ENCODE results near the gene SESN3. TPM values are rescaled to one million over a fixed set of nuclear protein-coding genes. Genes with fewer than 3 reads are reported as not detected.

SESN3 gene
- total RNA-seq, 1 donor from 2014 or later: 79.7 TPM

- no peak overlapping the region for H3K4me3 Mint-ChIP-seq (ENCODE audit: low read depth)
- no peak overlapping the region for H3K27ac Mint-ChIP-seq
- no peaks in the 10 kb centered on the region for H3K36me3 Mint-ChIP-seq (ENCODE audit: insufficient read depth)
- TF ChIP-seq CTCF (IDR thresholded peaks at IDR 0.05; ENCODE audit: unreplicated experiment): no peak
- H3K4me1 Mint-ChIP-seq (ENCODE audit: low read depth): peaks cover 6% of the 10 kb centered on the region
- DNase-seq (ENCODE audit: low spot score, unreplicated experiment): no peak
- no peaks in the 10 kb centered on the region for H3K9me3 Mint-ChIP-seq (ENCODE audit: low read depth)
- peaks cover 47% of the 10 kb centered on the region for H3K27me3 Mint-ChIP-seq
These were observed 86.4 kb downstream of the SESN3 start for GRCh38 chr11:95144313-95145235.

- Mint-ChIP-seq H3K4me1 (ENCODE audit: low read depth) (no peaks in the 10 kb centered on the region), H3K27me3 (peaks cover 47% of the 10 kb centered on the region), H3K4me3 (ENCODE audit: low read depth) (no peak overlapping the region), H3K9me3 (ENCODE audit: low read depth) (no peaks in the 10 kb centered on the region), H3K27ac (no peak overlapping the region), H3K36me3 (ENCODE audit: insufficient read depth) (no peaks in the 10 kb centered on the region)
- no peak for DNase-seq (ENCODE audit: low spot score, unreplicated experiment)
- no peak for TF ChIP-seq CTCF (IDR thresholded peaks at IDR 0.05; ENCODE audit: unreplicated experiment)
These were observed 87.8 kb downstream of the SESN3 start for GRCh38 chr11:95143106-95143681.

GRCh38 chr11:95142431-95142830 is 88.6 kb downstream of the SESN3 start:
- H3K27ac Mint-ChIP-seq: no peak overlapping the region
- no peak for TF ChIP-seq CTCF (IDR thresholded peaks at IDR 0.05; ENCODE audit: unreplicated experiment)
- no peak for DNase-seq (ENCODE audit: low spot score, unreplicated experiment)
- no peaks in the 10 kb centered on the region for H3K9me3 Mint-ChIP-seq (ENCODE audit: low read depth)
- no peak overlapping the region for H3K4me3 Mint-ChIP-seq (ENCODE audit: low read depth)
- H3K36me3 Mint-ChIP-seq (ENCODE audit: insufficient read depth): no peaks in the 10 kb centered on the region
- H3K27me3 Mint-ChIP-seq: peaks cover 47% of the 10 kb centered on the region
- H3K4me1 Mint-ChIP-seq (ENCODE audit: low read depth): no peaks in the 10 kb centered on the region

GRCh38 chr11:95140397-95141033 is 90.5 kb downstream of the SESN3 start:
- no peak for TF ChIP-seq CTCF (IDR thresholded peaks at IDR 0.05; ENCODE audit: unreplicated experiment)
- Mint-ChIP-seq H3K36me3 (ENCODE audit: insufficient read depth) (no peaks in the 10 kb centered on the region), H3K4me3 (ENCODE audit: low read depth) (no peak overlapping the region), H3K9me3 (ENCODE audit: low read depth) (no peaks in the 10 kb centered on the region), H3K27ac (no peak overlapping the region), H3K4me1 (ENCODE audit: low read depth) (no peaks in the 10 kb centered on the region), H3K27me3 (peaks cover 42% of the 10 kb centered on the region)
- DNase-seq (ENCODE audit: low spot score, unreplicated experiment): no peak

GRCh38 chr11:95138448-95138847 is 92.6 kb downstream of the SESN3 start:
- no peak for DNase-seq (ENCODE audit: low spot score, unreplicated experiment)
- TF ChIP-seq CTCF (IDR thresholded peaks at IDR 0.05; ENCODE audit: unreplicated experiment): no peak
- Mint-ChIP-seq H3K27ac (no peak overlapping the region), H3K36me3 (ENCODE audit: insufficient read depth) (no peaks in the 10 kb centered on the region), H3K4me1 (ENCODE audit: low read depth) (no peaks in the 10 kb centered on the region), H3K4me3 (ENCODE audit: low read depth) (no peak overlapping the region), H3K9me3 (ENCODE audit: low read depth) (no peaks in the 10 kb centered on the region), H3K27me3 (peaks cover 24% of the 10 kb centered on the region)
